ENCODE data around the gene ENHO. TPM values are rescaled to one million over a fixed set of nuclear protein-coding genes. Genes with fewer than 3 reads are reported as not detected.
"Not testable (repeated sequence)": the region's sequence is repeated elsewhere in the genome, so short reads cannot be mapped to it uniquely, and the experiment has no call there.

Gene ENHO
- total RNA-seq, 6 donors from 2014 or later, result 0.40 to 1.4 (median 0.71) TPM; not detected in 3

DNA sequence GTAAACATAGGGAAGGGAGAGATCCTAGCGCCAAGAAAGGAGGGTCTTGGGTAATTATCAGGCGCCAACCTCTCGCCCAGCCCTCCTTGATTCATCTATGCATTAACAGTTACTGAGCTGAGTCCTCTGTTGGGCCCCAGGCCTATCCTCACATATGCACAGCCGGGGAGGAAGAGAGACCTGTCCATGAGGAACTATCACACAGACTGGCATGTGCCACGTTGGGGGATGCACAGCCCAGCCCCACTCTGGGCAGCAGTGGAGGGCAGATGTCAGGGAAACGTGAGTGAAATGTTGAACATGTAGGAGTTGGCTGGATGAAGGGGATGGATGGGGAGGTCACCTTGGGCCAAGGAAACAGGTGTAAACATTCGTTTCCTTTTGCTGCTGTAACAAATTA lies 18.8 kb upstream of the ENHO start:
- no peak for ATAC-seq (ENCODE audit: low FRiP score in 2 of 2)
- peaks cover 0 to 3% (median 1%) of the 10 kb centered on the region in 4 donors for H3K4me1 ChIP-seq
- H3K4me3 ChIP-seq, result no peak overlapping the region
- no peaks in the 10 kb centered on the region for H3K27me3 ChIP-seq
- DNase-seq, result no peak
- H3K27ac ChIP-seq, result no peak overlapping the region
- no peaks in the 10 kb centered on the region for H3K9me3 ChIP-seq
- H3K36me3 ChIP-seq, result no peaks in the 10 kb centered on the region
- WGBS, 2 donors, result 76 to 78% methylated on average over 7 of the region's 7 CpGs
- TF ChIP-seq EP300 (IDR thresholded peaks at IDR 0.05) (no peak), POLR2A (IDR thresholded peaks at IDR 0.05) (no peak), POLR2AphosphoS5 (IDR thresholded peaks at IDR 0.05) (no peak)
- TF ChIP-seq, protein P1, sequence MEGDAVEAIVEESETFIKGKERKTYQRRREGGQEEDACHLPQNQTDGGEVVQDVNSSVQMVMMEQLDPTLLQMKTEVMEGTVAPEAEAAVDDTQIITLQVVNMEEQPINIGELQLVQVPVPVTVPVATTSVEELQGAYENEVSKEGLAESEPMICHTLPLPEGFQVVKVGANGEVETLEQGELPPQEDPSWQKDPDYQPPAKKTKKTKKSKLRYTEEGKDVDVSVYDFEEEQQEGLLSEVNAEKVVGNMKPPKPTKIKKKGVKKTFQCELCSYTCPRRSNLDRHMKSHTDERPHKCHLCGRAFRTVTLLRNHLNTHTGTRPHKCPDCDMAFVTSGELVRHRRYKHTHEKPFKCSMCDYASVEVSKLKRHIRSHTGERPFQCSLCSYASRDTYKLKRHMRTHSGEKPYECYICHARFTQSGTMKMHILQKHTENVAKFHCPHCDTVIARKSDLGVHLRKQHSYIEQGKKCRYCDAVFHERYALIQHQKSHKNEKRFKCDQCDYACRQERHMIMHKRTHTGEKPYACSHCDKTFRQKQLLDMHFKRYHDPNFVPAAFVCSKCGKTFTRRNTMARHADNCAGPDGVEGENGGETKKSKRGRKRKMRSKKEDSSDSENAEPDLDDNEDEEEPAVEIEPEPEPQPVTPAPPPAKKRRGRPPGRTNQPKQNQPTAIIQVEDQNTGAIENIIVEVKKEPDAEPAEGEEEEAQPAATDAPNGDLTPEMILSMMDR (IDR thresholded peaks at IDR 0.05), result no peak

DNA sequence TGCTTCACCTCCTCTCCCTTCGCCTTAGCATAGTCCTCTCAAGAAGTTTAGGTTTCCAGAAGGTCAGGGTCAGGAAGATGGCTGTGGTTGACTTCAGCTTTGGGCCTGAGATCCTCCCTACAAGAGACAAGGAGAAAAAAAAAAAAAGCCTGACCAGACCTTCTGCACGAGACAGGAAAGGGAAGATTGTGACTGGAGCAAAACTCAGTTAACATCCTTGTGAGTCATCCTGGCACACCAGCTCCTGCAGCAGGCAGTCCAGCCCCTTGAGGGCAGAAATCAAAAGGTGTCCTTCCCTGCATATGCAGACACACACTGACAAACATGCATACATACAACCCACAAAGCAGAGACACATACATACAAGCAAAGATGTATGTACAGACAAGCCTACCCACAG lies 18.0 kb upstream of the ENHO start:
- Histone ChIP-seq H3K27me3 (no peaks in the 10 kb centered on the region), H3K9me3 (no peaks in the 10 kb centered on the region), H3K4me3 (no peak overlapping the region), H3K36me3 (no peaks in the 10 kb centered on the region), H3K4me1 (no peaks in the 10 kb centered on the region), H3K27ac (no peak overlapping the region)
- ATAC-seq (ENCODE audit: low FRiP score in 2 of 2) (no peak), DNase-seq (no peak)
- WGBS, 2 donors, result 61 to 69% methylated on average over 2 of the region's 2 CpGs
- TF ChIP-seq POLR2AphosphoS5 (IDR thresholded peaks at IDR 0.05) (no peak), EP300 (IDR thresholded peaks at IDR 0.05) (no peak), POLR2A (IDR thresholded peaks at IDR 0.05) (no peak)
- TF ChIP-seq, protein P1 (IDR thresholded peaks at IDR 0.05), result no peak

DNA sequence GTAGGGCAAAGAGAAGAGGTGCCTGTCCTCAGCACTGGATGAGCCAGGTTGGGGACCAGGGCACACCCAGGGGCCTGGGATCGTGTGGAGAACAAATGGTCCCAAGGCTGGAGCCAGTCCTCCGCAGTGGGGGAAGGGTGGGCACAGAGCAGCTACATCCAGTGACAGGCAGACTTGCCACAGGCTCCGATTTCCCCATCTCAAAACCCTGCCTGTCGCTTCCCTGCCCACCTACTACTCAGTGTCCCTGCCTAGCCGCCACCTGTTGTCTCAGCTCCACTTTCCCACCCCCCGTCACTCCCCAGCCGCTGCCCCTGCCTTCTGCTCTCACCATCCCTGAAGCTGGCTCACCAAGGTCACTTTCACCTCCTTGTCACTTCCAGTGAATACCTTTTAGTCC lies 13.9 kb upstream of the ENHO start:
- DNase-seq, result no peak
- Histone ChIP-seq H3K4me3 (no peak overlapping the region), H3K27me3 (no peaks in the 10 kb centered on the region), H3K36me3 (no peaks in the 10 kb centered on the region), H3K27ac (no peak overlapping the region), H3K9me3 (peaks cover 0 to 3% (median 0%) of the 10 kb centered on the region in 4 donors), H3K4me1 (no peaks in the 10 kb centered on the region)
- no peak for TF ChIP-seq POLR2A (IDR thresholded peaks at IDR 0.05)
- TF ChIP-seq POLR2AphosphoS5 (IDR thresholded peaks at IDR 0.05), result no peak
- TF ChIP-seq, protein P1 (IDR thresholded peaks at IDR 0.05), result no peak
- TF ChIP-seq EP300 (IDR thresholded peaks at IDR 0.05), result no peak
- WGBS, 2 donors, result 46 to 52% methylated on average over 7 of the region's 7 CpGs
- no peak for ATAC-seq (ENCODE audit: low FRiP score in 2 of 2)

DNA sequence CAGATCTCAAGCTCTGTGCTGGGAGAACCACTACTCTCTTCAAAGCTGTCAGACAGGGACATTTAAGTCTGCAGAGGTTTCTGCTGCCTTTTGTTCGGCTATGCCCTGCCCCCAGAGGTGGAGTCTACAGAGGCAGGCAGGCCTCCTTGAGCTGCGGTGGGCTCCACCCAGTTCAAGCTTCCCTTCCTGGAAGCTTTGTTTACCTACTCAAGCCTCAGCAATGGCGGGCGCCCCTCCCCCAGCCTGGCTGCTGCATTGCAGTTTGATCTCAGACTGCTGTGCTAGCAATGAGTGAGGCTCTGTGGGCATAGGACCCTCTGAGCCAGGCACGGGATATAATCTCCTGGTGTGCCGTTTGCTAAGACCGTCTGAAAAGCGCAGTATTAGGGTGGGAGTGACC lies 9.3 kb upstream of the ENHO start:
- not testable (repeated sequence) for H3K4me3 ChIP-seq; H3K27me3 ChIP-seq; ATAC-seq (ENCODE audit: low FRiP score in 2 of 2); H3K36me3 ChIP-seq; H3K27ac ChIP-seq; DNase-seq; H3K4me1 ChIP-seq; H3K9me3 ChIP-seq
- 90 to 98% methylated on average over 6 to 7 of the region's 8 CpGs for WGBS, 2 donors

DNA sequence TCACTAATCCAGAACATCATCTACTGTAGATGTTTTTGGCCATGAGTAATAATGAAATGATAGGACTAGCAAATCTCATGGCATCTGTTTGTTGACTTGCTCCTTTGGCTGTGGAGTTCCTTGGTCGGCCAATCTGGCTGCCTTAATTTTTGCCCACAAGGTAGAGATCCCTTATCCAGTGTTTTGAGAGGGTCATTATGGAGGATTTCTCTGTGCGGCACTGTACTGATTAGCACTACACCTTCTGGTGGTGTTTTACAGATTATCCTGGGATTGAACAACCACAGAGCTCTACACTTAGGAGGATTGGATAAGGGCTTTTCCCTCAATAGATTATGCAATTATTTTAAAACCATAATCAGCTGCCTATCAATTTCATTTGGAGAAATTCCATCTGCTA lies 3.2 kb upstream of the ENHO start:
- H3K9me3 ChIP-seq, result no peaks in the 10 kb centered on the region
- no peaks in the 10 kb centered on the region for H3K27me3 ChIP-seq
- H3K36me3 ChIP-seq, result no peaks in the 10 kb centered on the region
- no peak for DNase-seq
- H3K4me1 ChIP-seq, result peaks cover 5 to 16% (median 7%) of the 10 kb centered on the region in 4 donors
- WGBS, 2 donors, result 83 to 85% methylated on average over 2 of the region's 2 CpGs
- no peak for ATAC-seq (ENCODE audit: low FRiP score in 2 of 2)
- no peak overlapping the region for H3K4me3 ChIP-seq
- no peak overlapping the region for H3K27ac ChIP-seq
- TF ChIP-seq EP300 (IDR thresholded peaks at IDR 0.05), result no peak
- TF ChIP-seq, protein P1 (IDR thresholded peaks at IDR 0.05), result no peak
- no peak for TF ChIP-seq POLR2AphosphoS5 (IDR thresholded peaks at IDR 0.05)
- TF ChIP-seq POLR2A (IDR thresholded peaks at IDR 0.05), result no peak

Measured in upper lobe of left lung (tissue), 6 donors.